D721Med (cell line): ENCODE measurements around the gene TOX3.

Experiments
- DNase-seq: peaks from one replicate; pipeline ENCODE4 v3.0.0; 2011; ENCODE audit warnings: low spot score; ENCODE audit not compliant: insufficient read length
- FAIRE-seq: peaks from 2 replicates; lab custom pipeline; 2011; peaks lifted over from hg19 to GRCh38; lab: Jason Lieb, UNC
- TF ChIP-seq, protein P1 (sequence below): IDR thresholded peaks from 2 replicates; pipeline ENCODE4 v1.5.1; 2012; ENCODE audit warnings: mild to moderate bottlenecking, control low read depth; ENCODE audit not compliant: insufficient read depth; ENCODE audit errors: missing control alignments

Gene TOX3

DNA sequence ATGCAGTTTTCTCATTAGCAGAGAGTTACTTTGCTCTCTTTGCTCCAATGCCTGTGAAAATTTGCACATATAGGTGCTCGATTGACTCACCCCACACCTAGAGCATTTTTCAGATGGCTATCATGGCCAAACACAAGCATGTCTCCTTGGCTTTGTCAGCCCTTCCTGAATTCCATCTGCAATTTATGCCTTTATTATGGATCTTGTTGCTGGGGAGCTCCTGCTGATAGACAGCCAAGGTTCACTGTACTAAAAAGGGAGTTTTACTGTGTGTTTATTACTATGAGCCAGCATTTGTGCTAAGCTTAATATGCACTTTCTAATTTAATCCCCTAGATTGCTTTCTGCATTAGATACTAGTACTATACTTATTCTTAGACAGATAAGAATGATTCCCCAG, 93.3 kb downstream of the TOX3 start:
- FAIRE-seq (no peak), DNase-seq (no peak)
- TF ChIP-seq, protein P1, sequence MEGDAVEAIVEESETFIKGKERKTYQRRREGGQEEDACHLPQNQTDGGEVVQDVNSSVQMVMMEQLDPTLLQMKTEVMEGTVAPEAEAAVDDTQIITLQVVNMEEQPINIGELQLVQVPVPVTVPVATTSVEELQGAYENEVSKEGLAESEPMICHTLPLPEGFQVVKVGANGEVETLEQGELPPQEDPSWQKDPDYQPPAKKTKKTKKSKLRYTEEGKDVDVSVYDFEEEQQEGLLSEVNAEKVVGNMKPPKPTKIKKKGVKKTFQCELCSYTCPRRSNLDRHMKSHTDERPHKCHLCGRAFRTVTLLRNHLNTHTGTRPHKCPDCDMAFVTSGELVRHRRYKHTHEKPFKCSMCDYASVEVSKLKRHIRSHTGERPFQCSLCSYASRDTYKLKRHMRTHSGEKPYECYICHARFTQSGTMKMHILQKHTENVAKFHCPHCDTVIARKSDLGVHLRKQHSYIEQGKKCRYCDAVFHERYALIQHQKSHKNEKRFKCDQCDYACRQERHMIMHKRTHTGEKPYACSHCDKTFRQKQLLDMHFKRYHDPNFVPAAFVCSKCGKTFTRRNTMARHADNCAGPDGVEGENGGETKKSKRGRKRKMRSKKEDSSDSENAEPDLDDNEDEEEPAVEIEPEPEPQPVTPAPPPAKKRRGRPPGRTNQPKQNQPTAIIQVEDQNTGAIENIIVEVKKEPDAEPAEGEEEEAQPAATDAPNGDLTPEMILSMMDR = no peak

DNA sequence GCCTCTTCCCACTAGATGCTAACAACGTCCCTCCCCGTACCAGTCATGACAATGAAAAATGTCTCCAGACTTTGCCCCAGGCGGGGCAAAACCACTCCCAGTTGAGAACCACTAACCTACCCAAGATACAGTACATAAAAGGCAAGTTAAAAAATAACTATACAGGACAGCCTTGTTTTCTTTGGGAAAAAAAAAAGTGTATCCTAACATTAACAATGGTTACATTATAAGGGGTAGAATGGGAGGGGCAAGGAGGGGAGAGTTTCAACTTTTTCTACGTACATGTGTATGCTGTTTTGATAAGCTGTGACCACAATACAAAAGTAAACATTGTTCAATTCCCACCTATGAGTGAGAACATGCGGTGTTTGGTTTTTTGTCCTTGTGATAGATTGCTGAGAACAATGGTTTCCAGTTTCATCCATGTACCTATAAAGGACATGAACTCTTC, 94.9 kb downstream of the TOX3 start:
- DNase-seq = no peak
- no peak for FAIRE-seq
- TF ChIP-seq, protein P1 = no peak

DNA sequence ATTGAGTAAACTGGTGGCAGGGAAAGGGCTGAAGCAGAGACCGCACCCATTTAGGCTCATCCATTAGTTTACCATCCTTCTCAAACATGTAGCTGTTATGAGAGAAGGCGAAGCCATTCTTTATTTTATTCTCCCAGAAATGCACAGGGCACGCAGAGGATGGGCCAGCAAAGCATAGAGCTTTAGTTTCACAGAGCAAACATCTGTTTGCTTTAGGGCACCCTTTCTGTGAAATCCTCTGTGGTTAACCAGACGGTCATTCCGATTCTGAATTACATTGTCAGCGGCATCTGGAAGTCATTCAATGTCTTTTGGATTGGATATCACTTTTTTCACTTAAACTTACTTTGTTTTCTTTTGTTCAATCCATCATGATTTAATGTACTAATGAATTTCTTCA, 96.0 kb downstream of the TOX3 start:
- no peak for FAIRE-seq
- DNase-seq = no peak
- TF ChIP-seq, protein P1 = no peak

DNA sequence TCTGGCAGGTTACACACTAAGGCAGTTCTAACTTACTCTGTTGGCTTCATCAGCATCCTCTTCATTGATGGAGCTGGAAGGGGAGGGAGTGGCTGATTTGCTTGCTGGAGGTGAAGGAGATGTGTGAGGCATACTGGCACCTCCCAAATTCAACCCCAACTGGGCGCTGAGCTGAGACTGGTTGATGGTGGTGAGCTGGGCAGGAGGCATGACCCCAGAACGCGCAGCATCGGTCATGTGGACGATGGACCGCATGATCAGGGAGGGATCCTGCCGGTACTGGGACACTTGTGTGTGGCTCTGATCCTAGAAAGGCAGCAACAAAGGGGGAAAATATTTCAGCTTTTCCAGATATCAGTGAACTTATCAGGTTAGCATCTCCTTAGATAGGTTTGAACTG, 96.7 kb downstream of the TOX3 start:
- DNase-seq (no peak), FAIRE-seq (no peak)
- TF ChIP-seq, protein P1 = no peak

DNA sequence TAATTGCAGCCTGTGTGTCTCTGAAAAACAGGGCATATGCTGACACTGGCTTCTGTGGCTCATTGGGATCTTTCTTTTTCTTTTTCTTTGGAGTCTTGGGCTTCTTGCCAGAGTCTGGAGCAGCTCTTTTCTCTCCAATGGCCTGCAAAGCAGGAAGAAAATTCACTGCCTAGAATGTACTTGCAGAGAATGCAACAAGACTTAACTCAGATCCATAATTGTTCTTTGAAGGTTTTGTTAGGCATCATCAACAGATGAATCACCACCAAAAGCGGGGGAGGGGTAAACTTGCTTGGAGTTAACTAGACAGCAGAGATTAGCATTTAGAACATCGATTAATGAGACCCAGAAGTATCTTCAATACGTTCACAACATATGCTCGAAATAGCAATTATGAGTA, 100.9 kb downstream of the TOX3 start:
- FAIRE-seq (no peak), DNase-seq (no peak)
- TF ChIP-seq, protein P1 = no peak

DNA sequence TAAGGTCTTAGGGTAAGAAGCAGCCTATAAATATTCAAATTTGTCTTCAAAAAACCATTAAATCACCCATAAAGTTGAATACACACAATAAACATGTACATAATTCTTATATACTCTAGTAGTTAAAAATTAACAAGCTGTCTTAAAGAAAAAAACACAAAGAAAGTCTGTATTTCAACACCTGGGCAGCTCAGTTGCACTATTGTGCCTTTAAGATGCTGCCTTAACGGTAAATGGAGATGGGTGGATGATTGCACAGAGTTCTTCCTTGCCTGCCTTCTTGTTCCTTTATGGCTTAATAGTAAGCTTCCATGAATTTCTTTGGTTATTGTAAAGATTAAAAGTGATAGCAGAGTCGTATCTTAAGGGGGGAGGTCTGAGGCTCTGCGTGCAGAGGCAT, 105.1 kb downstream of the TOX3 start:
- TF ChIP-seq, protein P1 = no peak
- FAIRE-seq = no peak
- DNase-seq = no peak

DNA sequence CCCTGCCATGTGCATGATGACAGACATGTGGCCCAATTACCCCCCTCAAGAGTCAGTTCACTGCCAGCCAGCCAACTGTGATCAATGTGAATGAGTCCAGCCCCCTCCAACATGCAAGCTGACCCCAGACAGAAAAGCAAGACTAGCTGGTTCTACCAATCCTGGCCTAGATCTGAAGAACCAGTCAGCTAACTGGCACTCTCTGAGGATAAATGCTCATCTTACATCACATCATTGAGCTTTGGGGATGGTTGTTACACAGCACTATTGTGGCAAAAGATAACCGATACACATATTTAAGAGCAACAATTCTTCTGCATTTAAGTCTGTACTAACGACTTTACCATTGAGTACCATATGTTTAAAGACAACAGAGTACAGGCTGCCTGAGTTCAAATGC, 106.7 kb downstream of the TOX3 start:
- FAIRE-seq = no peak
- TF ChIP-seq, protein P1 = no peak
- DNase-seq = no peak
